Gastrocnemius medialis (tissue), 4 donors: ENCODE measurements around the gene SKA2.

Source experiments
- POLR2A ChIP-seq, 2 donors: fragments of 450-650 bp; IDR thresholded peaks; one replicate each; pipeline ENCODE4 v1.6.1; 2017; ENCODE audit warnings: antibody characterized with exemption in 2 of 2, mild to moderate bottlenecking in 2 of 2, moderate library complexity in 2 of 2
- TF ChIP-seq, protein P1 (sequence below), 5 experiments: fragments of 450-650 bp in 3 of 5; fragments of 200-600 bp in 2 of 5; sonication (generic) in 2 of 5; IDR thresholded peaks in 4 of 5; conservative IDR thresholded peaks in 1 of 5; 1 replicate in 4 of 5; 2 replicates in 1 of 5; pipeline ENCODE4 v1.5.1; 2016 to 2019; ENCODE audit warnings: antibody characterized with exemption in 5 of 5, mild to moderate bottlenecking in 3 of 5, moderate library complexity in 3 of 5

GRCh38 chr17:59154292-59154720 is 680 bp downstream of the SKA2 start:
- TF ChIP-seq, protein P1, sequence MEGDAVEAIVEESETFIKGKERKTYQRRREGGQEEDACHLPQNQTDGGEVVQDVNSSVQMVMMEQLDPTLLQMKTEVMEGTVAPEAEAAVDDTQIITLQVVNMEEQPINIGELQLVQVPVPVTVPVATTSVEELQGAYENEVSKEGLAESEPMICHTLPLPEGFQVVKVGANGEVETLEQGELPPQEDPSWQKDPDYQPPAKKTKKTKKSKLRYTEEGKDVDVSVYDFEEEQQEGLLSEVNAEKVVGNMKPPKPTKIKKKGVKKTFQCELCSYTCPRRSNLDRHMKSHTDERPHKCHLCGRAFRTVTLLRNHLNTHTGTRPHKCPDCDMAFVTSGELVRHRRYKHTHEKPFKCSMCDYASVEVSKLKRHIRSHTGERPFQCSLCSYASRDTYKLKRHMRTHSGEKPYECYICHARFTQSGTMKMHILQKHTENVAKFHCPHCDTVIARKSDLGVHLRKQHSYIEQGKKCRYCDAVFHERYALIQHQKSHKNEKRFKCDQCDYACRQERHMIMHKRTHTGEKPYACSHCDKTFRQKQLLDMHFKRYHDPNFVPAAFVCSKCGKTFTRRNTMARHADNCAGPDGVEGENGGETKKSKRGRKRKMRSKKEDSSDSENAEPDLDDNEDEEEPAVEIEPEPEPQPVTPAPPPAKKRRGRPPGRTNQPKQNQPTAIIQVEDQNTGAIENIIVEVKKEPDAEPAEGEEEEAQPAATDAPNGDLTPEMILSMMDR (IDR thresholded peaks at IDR 0.05 in 4 of 5, conservative IDR thresholded peaks at IDR 0.05 in 1 of 5), result no peak
- TF ChIP-seq POLR2A (IDR thresholded peaks at IDR 0.05), result no peak
